Measurements from ENCODE around the gene SLC30A7.
"Not testable (repeated sequence)": the region's sequence is repeated elsewhere in the genome, so short reads cannot be mapped to it uniquely, and the experiment has no call there.

The SLC30A7 gene

GRCh38 chr1:100941580-100942216 is 45.8 kb downstream of the SLC30A7 start:
- DNase-seq: peak; percentile 19

GRCh38 chr1:100942304-100943046 is 46.6 kb downstream of the SLC30A7 start:
- DNase-seq: no peak

GRCh38 chr1:100943533-100943932 is 47.6 kb downstream of the SLC30A7 start:
- DNase-seq: no peak

- DNase-seq: not testable (repeated sequence)
Observed at GRCh38 chr1:100946064-100946463, 50.2 kb downstream of the SLC30A7 start.

- DNase-seq: not testable (repeated sequence)
Observed at GRCh38 chr1:100947816-100948215, 51.9 kb downstream of the SLC30A7 start.

GRCh38 chr1:100948721-100949405 is 53.0 kb downstream of the SLC30A7 start:
- DNase-seq: not testable (repeated sequence)

GRCh38 chr1:100949515-100950158 is 53.7 kb downstream of the SLC30A7 start:
- DNase-seq: peak; percentile 83

GRCh38 chr1:100950337-100950736 is 54.4 kb downstream of the SLC30A7 start:
- no peak for DNase-seq

GRCh38 chr1:100950781-100951180 is 54.9 kb downstream of the SLC30A7 start:
- no peak for DNase-seq

- no peak for DNase-seq
Observed at GRCh38 chr1:100952104-100952745, 56.3 kb downstream of the SLC30A7 start.

GRCh38 chr1:100952970-100953369 is 57.1 kb downstream of the SLC30A7 start:
- not testable (repeated sequence) for DNase-seq

GRCh38 chr1:100953960-100954730 is 58.3 kb downstream of the SLC30A7 start:
- DNase-seq: no peak

- no peak for DNase-seq
Observed at GRCh38 chr1:100955322-100955721, 59.4 kb downstream of the SLC30A7 start.

GRCh38 chr1:100959502-100960060 is 63.7 kb downstream of the SLC30A7 start:
- DNase-seq: no peak

GRCh38 chr1:100960098-100960497 is 64.2 kb downstream of the SLC30A7 start:
- no peak for DNase-seq

GRCh38 chr1:100968621-100969020 is 72.7 kb downstream of the SLC30A7 start:
- no peak for DNase-seq

- DNase-seq: no peak
Observed at GRCh38 chr1:100969327-100969726, 73.4 kb downstream of the SLC30A7 start.

GRCh38 chr1:100971021-100971420 is 75.1 kb downstream of the SLC30A7 start:
- no peak for DNase-seq

GRCh38 chr1:100972185-100972584 is 76.3 kb downstream of the SLC30A7 start:
- DNase-seq: no peak

- DNase-seq: no peak
Observed at GRCh38 chr1:100976936-100977335, 81.0 kb downstream of the SLC30A7 start.

- DNase-seq: no peak
Observed at GRCh38 chr1:100979631-100980030, 83.7 kb downstream of the SLC30A7 start.

GRCh38 chr1:100982793-100983192 is 86.9 kb downstream of the SLC30A7 start:
- no peak for DNase-seq

Measured in CD4-positive, alpha-beta T cell treated with Interleukin-6 for 4 hours (primary cell).